Upper lobe of left lung (tissue), 6 donors: ENCODE data around the gene PPIL1. TPM values are rescaled to one million over a fixed set of nuclear protein-coding genes. Genes with fewer than 3 reads are reported as not detected.

Source experiments
- ATAC-seq, 2 donors: fragments of 200-7000 bp; cut with Tn5 transposase; one replicate each; pipeline ENCODE4 v1.9.1; 2022; ENCODE audit warnings: mild to moderate bottlenecking in 2 of 2, moderate library complexity in 2 of 2; ENCODE audit not compliant: low FRiP score in 2 of 2
- DNase-seq, 2 donors: peaks; one replicate each; pipeline ENCODE4 v3.0.0-alpha.2; 2019 to 2020
- H3K27ac ChIP-seq, 4 donors: fragments of 200-600 bp; sonication (generic); one replicate each; pipeline ENCODE4 v1.5.1; 2016 to 2019
- H3K27me3 ChIP-seq, 4 donors: fragments of 200-600 bp; sonication (generic); one replicate each; pipeline ENCODE4 v1.5.1; 2017 to 2019
- H3K36me3 ChIP-seq, 4 donors: fragments of 200-600 bp; sonication (generic); one replicate each; pipeline ENCODE4 v1.5.1; 2016 to 2019
- H3K4me1 ChIP-seq, 4 donors: fragments of 200-600 bp; sonication (generic); one replicate each; pipeline ENCODE4 v1.5.1; 2018 to 2019
- H3K4me3 ChIP-seq, 4 donors: fragments of 200-600 bp; sonication (generic); one replicate each; pipeline ENCODE4 v1.5.1; 2017 to 2019; ENCODE audit warnings: mild to moderate bottlenecking in 2 of 4, moderate library complexity in 1 of 4
- H3K9me3 ChIP-seq, 4 donors: fragments of 200-600 bp; sonication (generic); one replicate each; pipeline ENCODE4 v1.5.1; 2018 to 2019
- EP300 ChIP-seq, 4 donors: sonication (generic); formaldehyde crosslinking; IDR thresholded peaks; one replicate each; pipeline ENCODE4 v1.5.1; 2017; ENCODE audit warnings: antibody characterized with exemption in 4 of 4, control low read depth in 2 of 4
- POLR2A ChIP-seq, 4 donors: fragments of 450-650 bp; IDR thresholded peaks; one replicate each; pipeline ENCODE4 v1.5.1; 2016 to 2017; ENCODE audit warnings: antibody characterized with exemption in 4 of 4, mild to moderate bottlenecking in 2 of 4
- POLR2AphosphoS5 ChIP-seq, 2 donors: sonication (generic); formaldehyde crosslinking; IDR thresholded peaks; one replicate each; pipeline ENCODE4 v1.5.1; 2017; ENCODE audit warnings: antibody characterized with exemption in 2 of 2
- WGBS, 2 donors: methylation state at CpG; one replicate each; pipeline ENCODE4 v1.1.5; 2017 to 2018; 5-methylcytosine and 5-hydroxymethylcytosine counted together
- total RNA-seq, 6 donors: library from RNA; depleted of rRNA in 4 of 6; stranded (reverse); fragments of >200 nt in 4 of 6; gene quantifications; one replicate each; pipeline versions ENCODE4 v1.1.0 to v1.2.1, GENCODE V29; 2016 to 2021
- TF ChIP-seq, protein P1 (sequence below), 6 experiments: fragments of 450-650 bp in 4 of 6; fragments of 200-600 bp in 2 of 6; sonication (generic) in 2 of 6; IDR thresholded peaks; one replicate each; pipeline ENCODE4 v1.5.1; 2016 to 2019; ENCODE audit warnings: antibody characterized with exemption in 6 of 6
- donor health status: DM: no; HTN: no; CAD: no; lungs with moderate emphysema.
- donor health status: DM: no; HTN: yes; CAD: no; lungs with severe emphysema.

PPIL1 gene
- total RNA-seq, 6 donors from 2014 or later, result 2.2 to 21.7 (median 11.9) TPM

DNA sequence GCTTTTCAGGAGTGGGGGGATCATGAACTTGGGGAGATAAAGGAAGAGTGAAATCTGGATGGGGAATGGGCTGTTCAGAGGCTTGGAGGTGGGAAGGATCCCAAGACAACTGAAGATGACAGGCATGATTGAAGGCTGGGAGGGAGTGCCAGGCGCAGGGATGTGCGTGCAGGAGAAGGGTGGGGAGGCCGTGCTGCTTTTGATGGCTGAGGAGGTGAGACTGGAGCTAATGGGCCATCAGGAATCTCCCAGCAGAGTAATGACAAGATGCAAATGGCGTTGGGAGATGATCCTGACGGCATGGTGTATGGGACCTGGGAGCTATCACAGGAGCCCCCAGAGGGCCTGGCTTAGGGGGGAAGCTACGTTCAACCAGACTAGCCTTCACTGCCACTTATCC, 36.9 kb downstream of the PPIL1 start:
- 97 to 98% methylated on average over 6 of the region's 6 CpGs for WGBS, 2 donors
- ATAC-seq (no peak), DNase-seq (no peak)
- Histone ChIP-seq H3K9me3 (no peaks in the 10 kb centered on the region), H3K27me3 (peaks cover 0 to 19% (median 9%) of the 10 kb centered on the region in 4 donors), H3K4me1 (peaks cover 21 to 26% (median 25%) of the 10 kb centered on the region in 4 donors), H3K36me3 (no peaks in the 10 kb centered on the region), H3K27ac (no peak overlapping the region), H3K4me3 (no peak overlapping the region)
- no peak for TF ChIP-seq POLR2A (IDR thresholded peaks at IDR 0.05)
- TF ChIP-seq POLR2AphosphoS5 (IDR thresholded peaks at IDR 0.05), result no peak
- TF ChIP-seq, protein P1, sequence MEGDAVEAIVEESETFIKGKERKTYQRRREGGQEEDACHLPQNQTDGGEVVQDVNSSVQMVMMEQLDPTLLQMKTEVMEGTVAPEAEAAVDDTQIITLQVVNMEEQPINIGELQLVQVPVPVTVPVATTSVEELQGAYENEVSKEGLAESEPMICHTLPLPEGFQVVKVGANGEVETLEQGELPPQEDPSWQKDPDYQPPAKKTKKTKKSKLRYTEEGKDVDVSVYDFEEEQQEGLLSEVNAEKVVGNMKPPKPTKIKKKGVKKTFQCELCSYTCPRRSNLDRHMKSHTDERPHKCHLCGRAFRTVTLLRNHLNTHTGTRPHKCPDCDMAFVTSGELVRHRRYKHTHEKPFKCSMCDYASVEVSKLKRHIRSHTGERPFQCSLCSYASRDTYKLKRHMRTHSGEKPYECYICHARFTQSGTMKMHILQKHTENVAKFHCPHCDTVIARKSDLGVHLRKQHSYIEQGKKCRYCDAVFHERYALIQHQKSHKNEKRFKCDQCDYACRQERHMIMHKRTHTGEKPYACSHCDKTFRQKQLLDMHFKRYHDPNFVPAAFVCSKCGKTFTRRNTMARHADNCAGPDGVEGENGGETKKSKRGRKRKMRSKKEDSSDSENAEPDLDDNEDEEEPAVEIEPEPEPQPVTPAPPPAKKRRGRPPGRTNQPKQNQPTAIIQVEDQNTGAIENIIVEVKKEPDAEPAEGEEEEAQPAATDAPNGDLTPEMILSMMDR (IDR thresholded peaks at IDR 0.05), result no peak
- no peak for TF ChIP-seq EP300 (IDR thresholded peaks at IDR 0.05)

- Histone ChIP-seq H3K4me1 (peaks cover 21 to 26% (median 25%) of the 10 kb centered on the region in 4 donors), H3K9me3 (no peaks in the 10 kb centered on the region), H3K27me3 (peaks cover 0 to 19% (median 9%) of the 10 kb centered on the region in 4 donors), H3K4me3 (no peak overlapping the region), H3K27ac (no peak overlapping the region), H3K36me3 (no peaks in the 10 kb centered on the region)
- TF ChIP-seq EP300 (IDR thresholded peaks at IDR 0.05) (no peak), POLR2AphosphoS5 (IDR thresholded peaks at IDR 0.05) (no peak), POLR2A (IDR thresholded peaks at IDR 0.05) (no peak)
- TF ChIP-seq, protein P1 (IDR thresholded peaks at IDR 0.05), result no peak
- no peak for ATAC-seq
- 80 to 100% methylated on average over 1 to 2 of the region's 2 CpGs for WGBS, 2 donors
- no peak for DNase-seq
Observed at GRCh38 chr6:36837022-36837339, 37.6 kb downstream of the PPIL1 start.

GRCh38 chr6:36836111-36837021, 38.2 kb downstream of the PPIL1 start:
- no peak overlapping the region for H3K27ac ChIP-seq
- no peak overlapping the region for H3K4me3 ChIP-seq
- ATAC-seq (no peak), DNase-seq (no peak)
- no peaks in the 10 kb centered on the region for H3K36me3 ChIP-seq
- no peaks in the 10 kb centered on the region for H3K9me3 ChIP-seq
- TF ChIP-seq POLR2AphosphoS5 (IDR thresholded peaks at IDR 0.05) (no peak), EP300 (IDR thresholded peaks at IDR 0.05) (no peak), POLR2A (IDR thresholded peaks at IDR 0.05) (no peak)
- TF ChIP-seq, protein P1 (IDR thresholded peaks at IDR 0.05), result no peak
- peaks cover 21 to 26% (median 23%) of the 10 kb centered on the region in 4 donors for H3K4me1 ChIP-seq
- WGBS, 2 donors, result 82 to 94% methylated on average over 3 of the region's 3 CpGs
- peaks cover 0 to 19% (median 9%) of the 10 kb centered on the region in 4 donors for H3K27me3 ChIP-seq

DNA sequence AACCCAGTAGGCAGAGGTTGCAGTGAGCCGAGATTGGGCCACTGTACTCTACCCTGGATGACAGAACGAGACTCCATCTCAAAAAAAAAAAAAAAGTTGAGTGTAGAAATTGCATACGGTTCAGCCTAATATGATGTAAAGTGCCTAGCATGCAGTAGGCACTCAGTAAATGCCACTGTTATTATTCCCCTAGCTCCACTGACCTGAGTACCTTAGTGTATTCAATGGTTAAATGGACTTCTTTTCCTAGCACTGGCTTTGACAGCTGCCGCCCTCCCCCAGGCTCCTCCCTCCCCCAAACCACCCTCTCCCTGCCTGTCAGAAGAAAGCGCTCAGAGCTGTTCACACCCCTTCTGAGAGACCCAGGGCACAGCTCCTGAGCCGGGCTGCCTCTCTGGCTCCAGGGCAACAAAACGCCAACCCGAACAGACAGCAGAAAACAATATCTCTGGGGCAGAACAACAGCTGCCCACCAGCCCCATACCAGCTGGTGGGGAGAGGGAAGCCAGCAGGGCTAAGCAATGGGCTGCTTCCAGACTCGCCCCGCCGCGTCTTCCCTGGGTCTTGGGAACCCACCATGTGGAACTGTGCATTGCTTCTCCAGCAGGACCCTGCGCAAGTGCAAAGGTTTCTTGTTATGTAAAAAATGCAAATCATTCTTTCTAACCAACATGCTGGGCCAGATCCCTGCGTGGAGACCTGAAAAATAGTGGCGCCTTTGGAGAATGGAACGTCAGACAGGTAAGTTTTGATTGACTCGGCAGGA, 39.8 kb downstream of the PPIL1 start:
- no peak overlapping the region for H3K4me3 ChIP-seq
- no peaks in the 10 kb centered on the region for H3K36me3 ChIP-seq
- H3K4me1 ChIP-seq, result peaks cover 9 to 17% (median 13%) of the 10 kb centered on the region in 4 donors
- DNase-seq (no peak), ATAC-seq (no peak)
- TF ChIP-seq POLR2A (IDR thresholded peaks at IDR 0.05) (no peak), POLR2AphosphoS5 (IDR thresholded peaks at IDR 0.05) (no peak), EP300 (IDR thresholded peaks at IDR 0.05) (no peak)
- TF ChIP-seq, protein P1 (IDR thresholded peaks at IDR 0.05), result no peak
- H3K27ac ChIP-seq, result no peak overlapping the region
- WGBS, 2 donors, result 69 to 71% methylated on average over 12 to 17 of the region's 17 CpGs
- peaks cover 0 to 10% (median 4%) of the 10 kb centered on the region in 4 donors for H3K27me3 ChIP-seq
- no peaks in the 10 kb centered on the region for H3K9me3 ChIP-seq
